Body of pancreas (tissue), 4 donors: ENCODE measurements around the gene SLC8A2.

ENCODE experiments used
- CTCF ChIP-seq, 7 experiments: fragments of 450-650 bp in 4 of 7; fragments of 200-600 bp in 3 of 7; sonication (generic) in 3 of 7; IDR thresholded peaks; one replicate each; pipeline ENCODE4 v1.5.1; 2016 to 2019; ENCODE audit warnings: antibody characterized with exemption in 7 of 7
- POLR2A ChIP-seq, 3 donors: fragments of 450-650 bp; IDR thresholded peaks; one replicate each; pipeline ENCODE4 v1.6.1; 2016; ENCODE audit warnings: antibody characterized with exemption in 3 of 3, mild to moderate bottlenecking in 2 of 3

- TF ChIP-seq CTCF (IDR thresholded peaks at IDR 0.05) (no peak), POLR2A (IDR thresholded peaks at IDR 0.05) (no peak)
Measured at GRCh38 chr19:47483200-47483599, 11.5 kb upstream of the SLC8A2 start.
